ENCODE data around the gene JAG2.

The JAG2 gene

DNA sequence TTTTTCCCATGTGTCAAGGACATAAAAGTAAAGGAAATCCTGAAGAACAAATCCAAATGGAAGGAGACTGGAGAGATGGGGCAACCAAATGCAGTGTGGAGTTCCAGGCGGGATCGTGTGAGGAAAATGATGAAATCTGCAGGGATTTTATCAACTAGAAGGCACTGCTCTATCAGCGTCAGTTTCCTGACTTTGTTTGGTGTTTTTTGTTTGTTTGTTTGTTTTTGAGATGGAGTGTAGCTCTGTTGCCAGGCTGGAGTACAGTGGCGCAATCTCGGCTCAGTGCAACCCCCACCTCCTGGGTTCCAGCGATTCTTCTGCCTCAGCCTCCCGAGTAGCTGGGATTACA, 60.1 kb downstream of the JAG2 start:
- DNase-seq, result no peak

DNA sequence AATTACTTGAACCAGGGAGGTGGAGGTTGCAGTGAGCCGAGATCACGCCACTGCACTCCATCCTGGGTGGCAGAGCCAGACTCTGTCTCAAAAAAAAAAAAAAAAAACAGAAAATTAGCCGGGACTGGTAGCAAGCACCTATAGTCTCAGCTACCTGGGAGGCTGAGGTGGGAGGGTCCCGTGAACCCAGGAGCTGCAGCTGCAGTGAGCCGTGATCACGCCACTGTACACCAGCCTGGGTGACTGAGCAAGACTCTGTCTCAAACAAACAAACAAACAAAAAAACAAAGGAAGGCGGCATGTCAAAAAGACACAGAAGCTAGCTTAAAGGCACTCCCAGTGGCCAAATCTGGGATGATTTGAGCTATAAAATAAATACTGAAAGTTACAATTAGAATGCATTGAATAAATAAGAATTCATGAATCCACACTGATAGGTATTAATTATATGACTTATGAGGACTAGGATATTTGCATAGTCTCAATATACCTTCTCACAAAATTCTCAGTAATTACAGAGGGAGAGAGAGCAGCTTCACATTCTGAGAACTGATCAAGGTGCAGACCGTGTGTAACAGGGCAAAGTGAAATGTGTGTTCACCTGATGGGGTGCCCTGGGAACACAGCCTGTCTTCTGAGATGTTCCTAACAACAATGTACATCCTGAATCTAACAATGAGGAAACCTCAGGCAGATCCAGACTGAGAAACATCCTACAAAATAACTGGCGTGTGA, 60.6 kb downstream of the JAG2 start:
- DNase-seq, result no peak

DNA sequence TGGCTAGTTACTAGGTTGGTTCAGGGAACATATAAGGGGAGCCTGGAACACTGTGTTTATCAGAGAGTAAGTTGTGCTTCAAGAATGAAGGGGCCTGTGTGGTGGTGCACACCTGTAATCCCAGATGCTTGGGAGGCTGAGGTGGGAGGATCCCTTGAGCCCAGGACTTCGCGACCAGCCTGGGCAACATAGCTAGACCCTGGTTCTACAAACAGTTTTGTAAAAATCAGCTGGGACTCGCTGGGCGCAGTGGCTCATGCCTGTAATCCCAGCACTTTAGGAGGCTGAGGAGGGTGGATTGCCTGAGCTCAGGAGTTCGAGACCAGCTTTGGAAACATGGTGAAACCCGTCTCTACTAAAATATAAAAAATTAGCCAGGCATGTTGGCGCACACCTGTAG, 61.2 kb downstream of the JAG2 start:
- no peak for DNase-seq

- DNase-seq, result no peak
Measured at GRCh38 chr14:105105158-105105557, 63.4 kb downstream of the JAG2 start.

GRCh38 chr14:105102893-105103292, 65.7 kb downstream of the JAG2 start:
- DNase-seq, result no peak

DNA sequence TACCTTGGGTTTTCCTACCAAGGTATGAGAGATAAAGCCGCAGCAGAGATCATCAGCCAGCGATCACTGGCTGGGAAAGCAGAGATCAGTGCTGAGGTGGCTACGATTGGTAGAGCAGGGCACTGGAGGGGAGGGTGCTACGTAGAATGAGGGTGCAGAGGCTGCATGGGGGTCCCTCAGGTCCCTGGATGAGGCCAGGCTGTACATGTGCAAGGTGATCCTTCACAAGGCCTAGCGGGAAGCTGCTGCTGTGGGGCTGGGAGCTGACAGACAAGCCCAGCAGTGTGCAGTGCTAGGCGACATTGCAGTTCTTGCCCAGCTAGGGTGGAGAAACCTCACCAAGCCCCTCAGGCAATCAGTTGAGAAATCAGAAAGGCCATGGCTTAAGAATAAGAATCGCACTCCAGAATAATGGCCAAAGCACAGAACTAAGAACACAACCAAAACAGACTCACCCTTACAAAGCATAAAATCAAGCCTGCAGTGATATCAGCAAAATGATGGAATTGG, 66.2 kb downstream of the JAG2 start:
- DNase-seq, result no peak

GRCh38 chr14:105100910-105101309, 67.7 kb downstream of the JAG2 start:
- no peak for DNase-seq

GRCh38 chr14:105099778-105100177, 68.8 kb downstream of the JAG2 start:
- no peak for DNase-seq

GRCh38 chr14:105098316-105098715, 70.3 kb downstream of the JAG2 start:
- DNase-seq, result no peak

- no peak for DNase-seq
Measured at GRCh38 chr14:105097794-105098127, 70.8 kb downstream of the JAG2 start.

- DNase-seq, result no peak
Measured at GRCh38 chr14:105096206-105096875, 72.2 kb downstream of the JAG2 start.

GRCh38 chr14:105095236-105095805, 73.3 kb downstream of the JAG2 start:
- DNase-seq, result no peak

DNA sequence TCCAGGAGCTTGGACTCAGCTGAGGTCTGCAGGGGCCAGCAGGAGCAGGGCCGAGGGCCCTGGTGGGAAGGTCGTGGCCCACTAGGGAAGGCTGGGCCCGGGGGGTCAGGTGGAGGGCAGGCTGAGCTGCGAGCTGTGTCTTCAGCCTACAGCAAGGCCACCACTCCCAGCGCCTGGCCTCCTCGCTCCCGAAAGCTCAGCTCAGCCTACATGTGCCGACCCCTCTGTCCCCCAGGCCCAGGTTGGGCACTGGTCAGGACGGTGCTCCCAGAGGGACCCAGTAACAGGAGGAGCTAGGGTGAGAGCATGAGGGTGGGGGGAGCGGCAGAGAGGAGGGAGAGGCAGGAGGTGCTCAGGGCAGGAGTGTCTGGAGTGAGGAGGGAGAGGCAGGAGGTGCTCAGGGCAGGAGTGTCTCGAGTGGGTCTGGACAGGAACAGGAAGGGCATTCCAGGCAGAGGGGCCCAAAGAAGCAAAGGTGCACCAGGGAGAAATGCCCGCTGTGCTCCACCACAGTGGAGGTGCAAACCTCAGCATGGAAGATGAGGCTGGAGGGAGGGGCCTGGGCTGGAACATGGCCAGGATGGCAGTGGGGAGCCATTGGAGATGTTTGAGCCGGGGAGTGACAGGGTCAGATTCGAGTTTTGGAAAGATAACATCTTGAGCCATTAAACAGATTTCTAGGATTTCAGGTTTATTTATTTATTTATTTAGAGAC, 74.2 kb downstream of the JAG2 start:
- no peak for DNase-seq

- DNase-seq, result no peak
Measured at GRCh38 chr14:105093431-105094192, 75.0 kb downstream of the JAG2 start.

DNA sequence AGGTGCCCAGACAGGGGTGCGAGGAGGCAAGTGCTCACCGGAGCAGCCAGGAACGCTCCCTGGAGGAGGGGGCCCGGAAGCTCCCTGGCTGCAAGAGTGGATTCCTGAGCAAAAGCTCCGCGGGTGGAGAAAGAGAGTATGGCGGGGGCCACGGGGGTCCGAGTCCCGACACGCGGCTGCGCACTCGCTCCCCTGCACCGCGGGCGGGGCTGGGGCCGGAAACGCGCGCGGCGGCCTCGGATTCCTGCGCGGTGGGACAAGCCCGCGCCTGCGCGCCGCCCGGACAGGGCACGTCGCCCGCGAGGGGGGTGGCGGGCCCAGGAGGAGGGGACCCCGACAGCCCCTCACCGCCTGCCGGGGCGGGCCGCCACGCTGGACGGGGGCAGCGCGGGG, 75.5 kb downstream of the JAG2 start:
- DNase-seq, result no peak

DNA sequence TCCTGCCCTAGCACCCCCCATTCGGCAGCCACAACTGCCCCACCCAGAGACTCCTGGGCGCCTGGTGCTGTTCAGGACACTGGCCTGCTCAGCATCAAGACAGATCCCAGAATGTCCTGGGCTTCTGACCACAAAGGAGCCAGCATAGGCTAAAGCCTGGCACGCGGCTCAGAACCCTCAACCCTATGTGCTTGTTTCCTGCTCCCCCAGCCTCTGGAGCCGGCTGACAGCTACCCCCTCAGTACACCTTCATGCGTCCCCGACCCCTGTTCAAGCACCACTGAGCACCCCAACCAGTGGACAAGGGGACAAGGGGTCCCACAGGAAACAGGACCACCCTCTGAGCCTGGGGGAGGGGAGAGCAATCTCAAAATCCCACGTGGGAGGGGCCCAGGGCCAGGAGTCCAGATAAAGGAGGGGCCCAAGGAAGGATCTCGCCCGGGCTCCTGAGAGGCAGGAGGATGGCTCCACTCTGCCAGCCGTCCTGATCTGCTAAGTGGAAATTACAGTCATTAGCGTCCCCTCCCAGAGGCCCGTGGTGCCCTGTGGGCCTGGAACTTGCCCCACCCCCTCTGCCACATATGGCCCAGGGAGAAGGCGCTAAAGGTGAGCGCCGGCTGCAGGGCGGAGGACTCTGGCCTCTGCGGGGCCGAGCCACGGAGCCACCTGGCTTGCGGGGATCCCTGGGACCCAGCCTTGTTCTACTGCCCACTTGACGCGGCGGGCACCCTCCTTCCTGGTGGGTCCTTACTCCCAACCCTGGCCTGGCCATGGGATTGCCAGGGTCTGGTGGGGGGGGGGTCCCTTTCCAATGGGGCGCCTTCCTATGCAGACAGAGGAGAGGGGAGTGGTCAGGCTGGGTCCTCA, 76.2 kb downstream of the JAG2 start:
- DNase-seq, result no peak

DNA sequence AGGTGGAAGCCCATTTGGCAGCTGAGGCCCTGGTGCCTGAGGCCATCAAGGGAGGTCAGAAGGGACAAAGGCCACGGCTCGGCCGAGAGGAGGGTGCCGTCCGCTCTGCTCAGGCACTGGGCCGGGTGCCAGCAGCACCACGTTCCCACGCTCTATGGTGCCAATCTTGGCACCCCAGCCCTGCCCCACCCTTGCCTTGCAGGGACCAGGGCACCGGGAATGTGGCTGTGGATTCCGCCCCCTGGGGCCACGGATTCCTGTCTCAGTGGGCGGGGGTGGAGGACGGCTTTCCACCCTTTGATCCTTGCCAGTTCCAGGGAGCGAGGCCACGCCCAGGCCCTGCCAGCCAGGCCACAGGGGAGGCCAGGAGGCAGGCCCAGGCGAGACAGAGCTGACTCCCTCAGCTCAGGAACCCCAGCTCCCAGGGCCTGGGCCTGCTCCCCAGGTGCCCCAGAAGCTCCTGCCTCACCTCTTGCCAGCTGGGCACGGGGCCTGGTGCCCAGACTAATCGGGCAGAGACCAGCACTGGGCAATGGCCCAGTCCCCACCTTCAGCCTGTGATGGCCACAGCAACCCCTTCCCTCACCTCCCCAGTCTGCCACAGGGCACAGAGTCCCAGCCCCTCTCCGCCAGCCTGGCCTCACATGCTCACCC, 76.9 kb downstream of the JAG2 start:
- DNase-seq, result no peak

- no peak for DNase-seq
Measured at GRCh38 chr14:105091054-105091516, 77.5 kb downstream of the JAG2 start.

All from NCI-H2029 treated with DMSO at 0.1 percent for 48 hours (cell line).